Measurements from ENCODE around the gene GALNT2.
A peak's percentile ranks its signal among the peaks of the same experiment; 100 is the strongest.

Gene GALNT2

DNA sequence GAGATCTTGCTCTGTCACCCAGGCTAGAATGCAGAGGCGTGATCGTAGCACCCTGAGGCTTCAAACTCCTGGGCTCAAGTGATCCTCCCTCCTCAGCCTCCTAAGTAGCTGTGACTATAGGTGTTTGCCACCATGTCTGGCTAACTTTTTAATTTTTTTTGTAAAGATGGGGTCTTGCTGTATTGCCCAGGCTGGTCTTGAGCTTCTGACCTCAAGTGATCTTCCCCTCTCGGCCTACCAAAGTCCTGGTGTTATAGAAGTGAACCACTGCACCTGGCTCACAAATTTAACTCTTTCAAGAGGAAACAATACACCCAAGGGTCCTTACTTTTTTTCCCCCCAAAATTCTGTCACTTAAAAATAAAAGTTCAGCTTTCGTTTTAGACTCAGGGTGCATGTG lies 62.3 kb downstream of the GALNT2 start:
- no peak for DNase-seq (ENCODE audit: low spot score)

DNA sequence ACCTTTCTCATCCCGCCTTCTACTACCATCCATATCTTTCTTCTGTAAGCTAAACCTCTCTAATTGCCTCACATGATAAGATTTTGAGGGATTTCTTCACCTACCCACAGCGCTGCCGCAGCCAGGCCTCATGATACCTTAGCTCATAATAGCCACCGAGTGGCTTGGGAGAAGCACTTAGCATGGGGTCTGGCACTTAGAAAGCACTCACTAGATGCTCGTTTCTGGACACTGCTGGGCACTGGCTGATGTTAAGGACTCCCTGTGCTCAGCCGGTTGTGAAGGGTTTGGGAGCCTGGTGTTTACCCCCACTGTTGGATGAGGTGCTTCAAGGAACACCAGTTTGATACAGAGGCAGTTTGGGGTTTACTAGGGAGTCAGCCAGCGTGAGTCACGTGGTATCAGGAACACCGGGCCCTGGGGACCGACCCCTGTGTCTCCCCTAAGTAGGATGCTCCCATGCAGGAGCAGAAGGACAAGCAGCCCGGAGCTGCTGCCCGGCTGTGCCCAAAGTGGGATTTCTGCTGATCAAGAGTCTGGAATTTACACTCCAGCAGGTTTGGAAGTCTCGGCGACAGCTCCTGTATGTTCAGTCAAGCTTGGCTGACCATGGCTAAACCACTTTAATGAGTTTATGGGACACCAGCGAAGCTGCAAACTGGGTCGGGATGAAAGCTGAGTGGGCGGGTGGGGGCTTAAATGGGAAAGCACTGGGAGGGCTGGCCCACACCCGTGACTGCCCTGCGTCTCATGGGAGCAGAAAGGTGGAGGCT lies 63.3 kb downstream of the GALNT2 start:
- DNase-seq (ENCODE audit: low spot score), result no peak

DNA sequence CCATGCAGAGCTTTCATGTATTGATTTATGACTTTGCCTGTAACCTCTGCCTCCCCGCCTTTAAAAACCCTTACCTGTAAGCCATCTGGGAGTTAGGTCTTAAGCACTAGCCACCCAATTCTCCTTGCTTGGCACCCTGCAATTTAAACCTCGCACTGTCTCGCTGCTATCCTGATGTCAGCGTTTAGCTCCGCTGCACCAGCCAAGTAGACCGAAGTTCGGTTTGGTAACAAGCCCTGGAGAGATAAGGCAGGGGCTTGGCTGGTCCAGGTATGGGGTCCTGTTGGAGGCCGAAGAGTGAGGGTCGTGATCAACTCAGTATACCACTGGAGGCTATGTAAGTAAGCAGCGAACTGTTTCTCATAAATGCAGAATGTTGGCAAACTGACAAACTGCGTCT lies 64.4 kb downstream of the GALNT2 start:
- DNase-seq (ENCODE audit: low spot score), result no peak

DNA sequence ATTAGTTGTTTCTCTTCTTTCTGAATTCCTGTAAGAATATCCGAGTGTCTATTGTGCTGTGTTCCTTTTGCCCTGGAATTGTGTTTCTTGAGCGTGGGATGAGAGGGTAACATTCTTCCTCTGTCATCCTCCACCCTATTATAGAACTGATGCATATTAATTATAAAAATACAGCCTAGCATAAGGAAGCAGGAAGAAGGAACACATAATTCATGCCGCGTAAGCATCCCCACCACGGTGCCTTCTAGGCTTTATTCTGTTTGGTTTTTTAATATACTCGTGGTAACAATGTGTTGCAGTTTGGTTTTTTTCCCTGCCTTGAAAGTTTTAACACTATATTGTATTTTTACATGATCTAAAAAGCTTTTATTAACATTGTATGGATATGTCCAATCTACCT lies 65.7 kb downstream of the GALNT2 start:
- DNase-seq (ENCODE audit: low spot score), result no peak

DNA sequence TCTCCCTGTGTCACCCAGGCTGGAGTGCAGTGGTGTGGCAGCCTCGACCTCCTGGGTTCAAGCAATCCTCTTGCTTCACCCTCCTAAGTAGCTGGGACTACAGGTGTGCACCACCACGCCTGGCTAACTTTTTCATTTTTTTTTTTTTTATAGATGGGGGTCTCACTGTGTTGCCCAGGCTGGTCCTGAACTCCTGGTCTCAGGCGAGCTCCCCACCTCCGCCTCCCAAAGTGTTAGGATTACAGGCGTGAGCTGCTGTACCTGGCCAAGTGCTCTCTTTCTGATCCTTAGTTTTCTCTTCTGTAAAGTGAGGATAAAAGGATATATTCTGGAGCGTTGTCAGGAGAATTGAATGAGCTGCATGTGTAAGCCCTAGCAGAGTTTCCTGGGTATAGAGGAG lies 68.7 kb downstream of the GALNT2 start:
- no peak for DNase-seq (ENCODE audit: low spot score)

DNA sequence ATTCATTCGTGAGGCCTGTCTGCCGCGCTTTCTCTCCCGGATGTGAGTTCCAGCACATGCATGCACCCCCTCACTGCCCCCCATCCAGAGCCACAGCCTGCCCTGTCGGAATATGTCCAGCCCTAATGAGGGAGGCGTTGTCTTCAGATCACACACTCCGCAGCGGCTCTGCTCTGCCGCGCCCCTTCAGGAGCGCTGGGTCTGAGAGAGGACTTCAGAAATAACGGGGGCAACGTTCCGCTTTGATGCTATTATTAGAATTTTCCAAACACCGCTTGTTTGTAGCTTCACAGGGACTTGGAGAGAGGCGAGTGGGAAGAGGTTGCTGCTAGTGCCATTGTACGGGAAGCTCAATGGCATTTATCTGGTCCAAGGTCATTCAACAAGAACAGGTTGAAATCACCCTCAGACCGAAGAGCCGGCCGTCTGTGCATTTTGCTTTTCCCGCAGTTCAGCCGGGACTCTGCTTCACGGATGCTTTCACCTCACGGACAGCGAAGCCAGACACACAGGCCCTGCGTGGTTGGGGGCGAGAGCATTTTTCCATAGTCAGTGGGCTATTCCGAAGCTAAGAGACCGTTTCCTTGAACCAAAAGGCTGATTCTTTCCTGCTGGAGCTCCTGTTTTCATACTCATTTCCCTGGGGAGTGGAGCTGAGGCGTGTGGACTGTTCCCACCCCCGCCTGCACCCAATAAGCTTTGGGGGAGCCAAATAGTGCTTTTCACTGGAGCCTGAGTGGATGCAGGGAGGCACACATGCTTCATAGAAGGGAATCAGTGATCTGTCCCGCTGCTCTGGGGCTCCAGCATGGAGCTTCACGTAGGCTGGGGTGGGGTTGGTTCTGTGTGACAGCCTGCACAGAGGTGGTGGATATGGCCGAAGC lies 69.7 kb downstream of the GALNT2 start:
- no peak for DNase-seq (ENCODE audit: low spot score)

DNA sequence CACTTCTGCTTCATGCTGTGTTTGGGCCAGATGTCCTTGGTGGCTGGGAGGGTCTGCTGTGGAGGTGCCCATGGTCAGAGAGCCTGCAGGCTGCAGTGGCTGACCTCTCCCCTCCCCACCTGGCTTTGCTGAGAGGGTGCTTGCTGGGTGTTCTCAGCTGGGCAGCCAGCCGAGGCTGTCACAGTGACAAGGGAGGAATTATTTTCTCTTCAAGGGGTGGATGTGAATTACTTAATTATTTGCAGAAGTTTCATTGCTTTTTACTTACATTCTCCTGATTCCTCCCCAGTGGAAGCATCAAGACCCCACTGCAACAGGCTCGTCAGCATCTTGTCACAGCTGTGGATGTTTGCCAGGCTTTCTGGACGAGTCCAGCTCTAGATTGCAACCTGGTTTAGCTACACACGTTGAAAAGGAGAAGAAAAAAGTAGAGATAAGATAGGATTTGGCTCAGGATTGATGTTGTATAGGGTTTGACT lies 70.3 kb downstream of the GALNT2 start:
- no peak for DNase-seq (ENCODE audit: low spot score)

DNA sequence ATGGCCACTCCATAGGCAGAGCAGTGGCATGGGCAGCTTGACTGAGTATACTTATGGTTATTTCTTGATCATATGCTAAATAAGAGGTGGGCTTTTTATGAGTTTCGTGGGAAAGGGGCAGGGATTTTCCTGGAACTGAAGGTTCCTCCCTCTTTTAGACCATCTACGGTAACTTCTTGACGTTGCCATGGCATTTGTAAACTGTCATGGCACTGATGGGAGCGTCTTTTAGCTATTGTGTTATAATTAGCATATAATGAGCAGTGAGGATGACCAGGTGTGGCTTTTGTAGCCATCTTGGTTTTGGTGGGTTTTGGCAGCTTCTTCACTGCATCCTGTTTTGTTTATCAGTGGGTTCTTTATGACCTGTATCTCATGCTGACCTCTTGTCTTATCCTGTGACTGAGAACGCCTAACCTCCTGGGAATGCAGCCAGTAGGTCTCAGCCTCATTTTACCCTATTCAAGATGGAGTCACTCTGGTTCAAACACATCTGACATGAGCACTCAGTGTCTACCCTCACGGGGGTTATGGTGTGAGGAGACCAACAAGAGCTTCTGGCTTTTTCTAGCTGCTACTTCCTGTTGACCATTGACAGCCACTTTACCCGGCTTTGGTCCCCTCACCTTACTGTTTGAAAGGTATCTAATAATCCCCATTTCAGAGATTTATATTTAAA lies 71.7 kb downstream of the GALNT2 start:
- no peak for DNase-seq (ENCODE audit: low spot score)

DNA sequence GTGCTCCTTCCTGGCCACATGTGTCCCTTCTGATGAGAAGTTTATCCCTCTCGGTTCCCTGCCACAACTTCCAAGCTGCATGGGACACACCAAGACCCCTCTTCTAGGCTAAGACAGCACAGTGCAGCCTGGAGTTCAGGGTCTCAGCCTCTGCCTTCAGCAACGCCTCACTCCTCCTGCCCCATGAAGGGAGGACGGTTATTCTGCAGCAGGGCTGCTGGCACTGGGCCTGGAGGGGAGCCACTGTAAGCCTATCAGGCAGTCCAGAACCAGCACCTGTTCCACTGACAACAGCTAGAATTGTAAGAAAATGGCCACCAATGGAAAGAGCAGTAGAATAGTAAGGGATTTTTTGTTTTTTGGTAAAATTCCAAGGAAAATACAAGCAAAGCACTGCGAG lies 72.3 kb downstream of the GALNT2 start:
- no peak for DNase-seq (ENCODE audit: low spot score)

DNA sequence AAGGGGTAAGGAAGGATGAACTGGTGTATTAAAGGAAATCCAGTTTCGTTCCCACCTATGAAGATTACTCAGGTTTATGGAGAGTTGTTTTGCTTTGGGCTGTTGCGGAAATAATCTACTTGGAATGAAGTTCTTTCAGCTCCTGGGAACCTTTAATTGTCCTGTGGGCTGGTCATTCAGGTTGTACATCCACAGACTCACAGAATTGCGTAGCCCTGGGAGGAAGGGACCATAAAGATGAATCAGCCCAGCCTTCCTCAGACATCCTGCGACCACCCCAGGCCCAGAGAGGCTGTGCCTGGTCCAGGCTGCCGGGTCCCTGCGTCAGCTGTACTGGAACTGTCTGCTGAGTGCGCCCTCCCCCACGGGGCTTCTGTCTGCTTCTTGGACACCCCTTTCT lies 72.7 kb downstream of the GALNT2 start:
- DNase-seq (ENCODE audit: low spot score), result no peak

DNA sequence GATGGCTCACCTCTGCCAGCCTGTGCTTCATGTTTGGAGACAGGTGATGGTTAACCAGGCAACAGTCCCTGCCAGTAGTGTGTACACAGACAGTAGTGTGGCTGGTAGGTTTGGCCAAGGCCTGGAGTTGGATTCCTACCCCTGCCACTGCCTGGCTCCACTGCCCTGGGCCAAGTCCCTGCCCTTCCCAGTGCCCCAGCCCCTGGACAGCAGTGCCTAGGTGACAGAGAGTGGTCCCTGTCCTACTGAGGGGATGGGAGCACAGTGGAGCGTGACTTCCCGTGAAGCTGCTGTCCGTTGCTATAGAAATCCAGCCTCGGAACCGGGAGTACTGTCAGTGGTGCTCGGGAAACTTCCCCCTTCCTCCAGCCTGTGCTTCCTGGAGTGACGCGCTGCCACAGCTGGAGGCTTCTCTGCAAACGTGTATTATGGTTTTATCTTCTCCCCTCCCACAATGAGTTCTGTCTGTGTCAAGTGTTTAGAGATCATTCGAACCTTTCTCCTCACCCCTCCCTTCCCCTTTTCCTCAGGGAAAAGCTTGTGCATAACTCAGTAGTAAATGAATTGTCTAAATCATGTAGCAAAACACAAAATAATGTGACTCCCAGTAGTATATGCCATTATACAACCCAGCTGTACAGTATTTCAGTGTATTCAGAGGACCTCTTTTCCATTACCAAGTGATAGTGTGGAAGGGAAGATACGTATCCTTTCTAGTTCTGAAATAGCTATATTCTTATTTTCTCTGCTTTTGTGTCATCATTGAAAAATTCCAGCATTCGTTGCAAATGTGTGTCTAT lies 73.4 kb downstream of the GALNT2 start:
- DNase-seq (ENCODE audit: low spot score), result no peak

DNA sequence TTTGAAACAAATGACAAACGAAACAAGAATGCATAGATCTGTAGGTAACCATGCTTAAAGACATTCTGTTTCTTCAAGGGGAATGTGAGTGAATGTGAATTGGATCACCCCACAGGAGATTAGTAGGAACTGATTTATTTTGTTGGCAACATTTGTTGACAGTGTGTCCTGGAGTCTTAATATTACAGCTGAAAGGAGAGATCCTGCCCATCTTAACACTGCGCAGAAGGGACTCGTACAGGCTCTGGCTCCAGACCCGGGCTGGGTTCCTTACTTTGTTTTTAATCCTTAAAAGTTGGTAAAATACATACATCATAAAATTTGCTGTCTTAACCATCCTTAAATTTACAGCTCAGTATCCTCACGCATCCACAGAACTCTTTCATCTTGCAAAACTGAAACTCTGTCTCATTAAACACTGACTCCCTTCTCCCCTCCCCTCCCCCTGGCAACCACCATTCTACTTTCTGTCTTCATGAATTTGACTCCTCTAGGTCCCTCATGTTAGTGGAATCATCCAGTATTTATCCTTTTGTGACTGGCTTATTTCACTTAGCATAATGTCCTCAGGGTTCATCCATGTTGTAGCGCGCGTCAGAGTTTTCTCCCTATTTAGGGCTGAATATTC lies 74.1 kb downstream of the GALNT2 start:
- no peak for DNase-seq (ENCODE audit: low spot score)

DNA sequence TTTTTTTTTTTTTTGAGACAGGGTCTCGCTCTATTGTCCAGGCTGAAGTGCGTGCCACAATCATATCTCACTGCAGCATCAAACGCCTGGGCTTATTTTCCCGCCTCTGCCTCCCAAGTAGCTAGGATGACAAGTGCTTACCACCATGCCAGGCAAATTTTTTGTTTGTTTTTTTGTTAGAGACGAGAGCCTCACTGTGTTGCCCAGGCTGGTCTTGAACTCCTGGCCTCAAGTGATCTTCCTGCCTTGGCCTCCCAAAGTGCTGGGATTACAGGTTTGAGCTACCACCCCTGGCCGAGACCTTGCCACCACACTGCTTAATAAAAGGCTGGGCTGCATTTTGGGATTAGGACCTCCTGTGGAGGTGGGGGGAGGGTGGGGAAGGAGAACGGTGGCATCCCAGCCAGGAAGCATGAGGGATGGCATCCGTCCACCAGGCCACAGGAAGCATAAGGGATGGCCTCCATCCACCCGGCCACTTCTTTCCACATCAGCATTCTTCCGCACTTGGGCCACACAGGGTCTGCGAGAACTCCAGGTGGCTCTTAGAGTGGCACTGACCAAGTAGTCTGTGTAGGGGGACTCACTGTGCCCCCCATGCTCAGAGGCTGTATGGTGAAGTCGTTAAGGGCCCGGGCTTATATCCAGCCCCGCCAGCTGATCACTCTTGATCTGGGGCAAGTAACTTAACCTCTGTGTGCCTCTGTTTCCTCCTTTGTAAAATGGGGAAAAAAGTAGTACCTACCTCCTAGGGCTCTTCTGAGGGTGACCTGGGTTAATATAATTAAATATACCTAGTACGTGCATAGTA lies 75.0 kb downstream of the GALNT2 start:
- no peak for DNase-seq (ENCODE audit: low spot score)

DNA sequence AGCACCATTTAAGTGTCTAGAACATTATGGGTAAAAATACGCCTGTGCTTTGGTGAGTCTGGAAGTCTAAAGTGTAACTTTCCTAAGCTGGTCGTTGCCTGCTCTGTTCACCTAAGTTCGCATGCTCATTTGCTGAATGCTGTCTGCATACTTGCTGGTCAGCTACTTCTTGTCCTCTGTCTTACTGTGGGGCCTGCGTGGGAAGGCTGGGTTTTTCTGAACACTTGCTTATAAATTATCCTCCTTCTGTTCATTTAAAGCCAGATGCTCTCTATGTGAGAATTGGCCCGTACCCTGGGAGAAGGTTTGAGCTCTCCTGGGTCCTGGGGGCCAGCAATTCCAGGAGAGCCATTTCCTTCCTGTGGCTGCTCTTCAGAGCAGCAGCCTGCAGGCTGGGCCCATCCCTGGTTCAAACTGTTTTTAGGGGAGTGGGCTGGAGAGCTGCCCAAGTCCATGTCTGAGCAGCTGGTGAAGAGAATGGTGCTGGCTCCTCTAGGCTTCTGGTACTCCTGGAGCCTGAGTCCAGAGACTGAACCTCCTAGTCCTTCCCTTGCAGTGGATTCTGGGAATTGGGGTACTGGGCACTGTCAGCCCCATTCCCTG lies 75.7 kb downstream of the GALNT2 start:
- no peak for DNase-seq (ENCODE audit: low spot score)

DNA sequence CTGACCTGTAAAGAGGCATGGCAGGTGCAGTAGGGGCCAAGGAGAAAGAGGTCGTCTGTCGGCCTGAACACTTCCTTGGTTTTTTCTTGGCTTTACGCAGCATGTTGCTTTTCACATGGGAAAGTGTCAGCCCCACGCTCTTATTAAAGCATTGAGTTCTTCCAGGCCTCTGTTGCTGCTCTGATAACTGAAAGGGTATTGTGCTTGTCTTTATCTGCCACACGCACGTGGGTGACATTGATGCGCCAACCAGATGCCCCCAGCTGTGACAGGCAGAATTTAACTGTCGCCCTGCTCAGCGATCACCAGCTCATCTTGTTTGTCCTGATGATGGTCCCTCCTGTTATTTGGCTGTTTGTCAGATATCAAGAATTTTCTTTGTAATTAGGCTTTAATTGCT lies 76.5 kb downstream of the GALNT2 start:
- no peak for DNase-seq (ENCODE audit: low spot score)

DNA sequence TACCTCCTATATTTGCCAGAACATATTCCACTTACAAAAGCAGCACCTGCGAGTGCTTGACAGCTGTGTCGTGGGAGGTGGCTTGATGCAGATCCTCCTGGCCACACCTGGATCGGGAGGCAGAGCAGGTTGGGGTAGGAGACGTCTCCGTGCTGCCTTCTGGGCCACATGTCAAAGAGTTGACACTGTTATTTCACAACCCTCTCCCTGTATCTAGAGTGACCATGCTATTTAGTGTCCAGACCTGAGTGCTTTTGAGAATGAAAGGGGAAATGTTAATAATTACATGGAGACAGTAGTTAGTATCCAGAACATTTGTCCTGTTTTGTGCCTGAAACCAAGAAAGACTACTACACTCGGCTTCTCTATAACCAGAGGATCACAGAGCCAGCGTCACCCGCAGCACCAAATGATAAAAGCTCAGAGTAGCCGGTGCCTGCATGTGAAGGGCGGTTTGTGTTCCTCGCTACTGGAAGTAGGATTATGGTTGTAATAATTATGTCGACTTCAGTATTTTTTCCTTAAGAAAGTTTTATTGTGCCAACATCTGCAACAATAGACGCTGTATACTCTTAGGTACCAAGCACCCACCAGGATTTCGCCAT lies 77.1 kb downstream of the GALNT2 start:
- DNase-seq (ENCODE audit: low spot score), result peak; percentile 25

DNA sequence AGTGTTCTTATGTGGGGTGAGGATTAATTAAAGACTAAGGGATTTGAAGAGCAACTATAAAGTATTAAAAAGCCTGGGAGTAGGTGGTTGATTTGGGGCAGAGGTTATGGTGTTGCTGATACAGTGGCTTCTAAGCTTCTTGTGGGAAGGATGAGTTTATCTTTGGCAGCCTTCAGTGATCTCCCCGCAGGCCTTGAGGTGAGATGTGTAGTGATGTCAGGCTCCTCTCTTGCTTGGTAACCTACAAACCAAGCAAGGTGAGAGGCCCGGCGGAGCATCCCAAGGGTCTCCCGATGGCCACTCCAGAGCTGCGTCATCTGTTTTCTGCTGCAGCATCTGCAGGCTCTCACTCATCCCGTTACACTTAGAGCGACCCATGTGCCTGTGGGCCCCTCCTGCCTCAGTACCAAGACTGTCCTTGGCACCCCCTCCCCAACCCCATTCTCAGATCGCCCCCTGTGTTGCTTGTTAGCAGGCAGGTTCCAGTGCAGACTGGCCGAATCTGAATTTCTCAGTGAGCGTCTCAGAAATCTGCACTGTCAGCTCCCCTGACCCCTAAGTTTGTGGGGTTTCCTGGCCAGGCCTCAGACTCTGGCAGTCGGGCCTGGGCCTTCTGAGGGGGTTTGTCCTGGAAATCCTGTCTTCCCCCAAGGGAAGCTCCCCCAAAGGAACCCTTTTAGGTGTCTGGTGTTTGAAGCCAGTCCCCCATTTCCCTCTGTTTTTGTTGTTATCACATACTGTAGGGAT lies 77.9 kb downstream of the GALNT2 start:
- DNase-seq (ENCODE audit: low spot score), result no peak

DNA sequence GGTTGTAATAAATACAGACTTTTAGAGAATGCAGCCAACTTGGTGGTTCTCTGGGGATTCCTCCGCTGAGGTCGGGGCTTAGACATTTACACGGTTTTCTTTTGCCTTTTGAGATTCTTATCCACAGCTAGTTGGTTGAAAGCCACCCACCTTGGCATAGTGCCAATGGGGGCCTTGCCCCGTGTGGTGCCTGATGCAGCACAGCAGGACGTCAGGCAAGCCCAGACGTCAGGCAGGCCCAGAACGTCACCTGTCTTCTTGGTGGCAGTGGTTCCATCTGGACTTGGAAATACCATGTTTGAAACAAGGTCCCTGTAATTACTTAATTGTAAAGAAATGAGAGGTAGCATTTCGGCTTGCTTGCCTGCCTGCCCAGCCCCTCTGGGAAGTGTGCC lies 78.5 kb downstream of the GALNT2 start:
- DNase-seq (ENCODE audit: low spot score), result peak; percentile 81

DNA sequence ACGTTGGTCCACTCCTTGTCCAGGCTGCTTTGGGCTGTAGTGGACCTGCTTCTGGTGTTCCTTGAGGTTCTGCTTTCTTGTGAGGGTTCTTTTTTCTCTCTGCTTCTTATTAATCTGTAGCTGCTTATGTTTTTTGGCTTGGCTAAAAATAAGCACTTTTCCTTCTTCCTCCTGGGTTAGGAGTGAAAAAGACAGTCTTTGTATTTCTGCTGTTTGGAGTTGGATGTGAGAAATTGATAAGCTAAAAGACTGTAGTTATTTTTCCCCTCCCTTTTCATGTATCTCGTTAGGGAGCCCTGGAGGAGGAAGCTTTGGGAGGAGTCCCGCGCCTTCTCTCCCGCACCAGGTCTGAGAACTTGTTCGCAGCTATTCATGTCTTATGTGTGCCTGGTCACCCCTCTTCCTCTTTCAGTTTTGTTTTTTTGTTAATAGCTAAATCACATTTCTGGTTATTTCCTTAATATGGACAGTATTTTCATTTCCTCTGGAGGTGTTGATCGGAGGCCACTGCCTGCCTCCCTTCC lies 79.0 kb downstream of the GALNT2 start:
- DNase-seq (ENCODE audit: low spot score), result peak; percentile 70
